H9 (cell line): ENCODE results near the gene C11orf21. TPM values are rescaled to one million over a fixed set of nuclear protein-coding genes. Genes with fewer than 3 reads are reported as not detected.

Experiments
- DNase-seq: peaks from one replicate; pipeline ENCODE4 v3.0.0-alpha.2; 2017
- H2AFZ ChIP-seq: one replicate; pipeline ENCODE4 v1.6.1; 2013; ENCODE audit warnings: mild to moderate bottlenecking, low read length, control low read depth, moderate library complexity
- H2AK5ac ChIP-seq: 2 replicates; pipeline ENCODE4 v1.6.1; 2013; ENCODE audit warnings: low read length, control low read depth, mixed read lengths; ENCODE audit not compliant: insufficient read length
- H2BK120ac ChIP-seq: one replicate; pipeline ENCODE4 v1.6.1; 2013; ENCODE audit warnings: low read depth, mild to moderate bottlenecking, low read length, control low read depth, inconsistent platforms; ENCODE audit not compliant: poor library complexity, severe bottlenecking
- H2BK12ac ChIP-seq: 2 replicates; pipeline ENCODE4 v1.6.1; 2013; ENCODE audit warnings: low read length, control low read depth, mixed read lengths, low read depth; ENCODE audit not compliant: insufficient read length
- H2BK15ac ChIP-seq: 2 replicates; pipeline ENCODE4 v1.6.1; 2013; ENCODE audit warnings: low read depth, low read length, control low read depth
- H2BK20ac ChIP-seq: one replicate; pipeline ENCODE4 v1.6.1; 2013; ENCODE audit warnings: low read depth, mild to moderate bottlenecking, low read length, control low read depth, inconsistent platforms; ENCODE audit not compliant: poor library complexity, severe bottlenecking
- H2BK5ac ChIP-seq: 2 replicates; pipeline ENCODE4 v1.6.1; 2013; ENCODE audit warnings: low read length, control low read depth, mixed read lengths; ENCODE audit not compliant: insufficient read length
- H3K14ac ChIP-seq: 2 replicates; pipeline ENCODE4 v1.6.1; 2013; ENCODE audit warnings: low read length, control low read depth; ENCODE audit not compliant: insufficient read depth
- H3K18ac ChIP-seq: 2 replicates; pipeline ENCODE4 v1.6.1; 2013; ENCODE audit warnings: low read depth, mild to moderate bottlenecking, mixed read lengths, low read length, control low read depth; ENCODE audit not compliant: insufficient read length
- H3K23ac ChIP-seq: 2 replicates; pipeline ENCODE4 v1.6.1; 2013; ENCODE audit warnings: low read length, control low read depth, mixed read lengths, low read depth; ENCODE audit not compliant: insufficient read length
- H3K23me2 ChIP-seq: 2 replicates; pipeline ENCODE4 v1.6.1; 2013; ENCODE audit warnings: low read depth, mild to moderate bottlenecking, mixed read lengths, low read length, control low read depth; ENCODE audit not compliant: insufficient read length, poor library complexity, severe bottlenecking
- H3K27ac ChIP-seq: 2 replicates; pipeline ENCODE4 v1.5.1; 2013; ENCODE audit warnings: low read length, control low read depth, mixed read lengths, low read depth; ENCODE audit not compliant: insufficient read length
- H3K27me3 ChIP-seq: 2 replicates; pipeline ENCODE4 v1.6.1; 2013; ENCODE audit warnings: low read length, control low read depth, inconsistent platforms; ENCODE audit not compliant: insufficient read depth
- H3K4ac ChIP-seq: 2 replicates; pipeline ENCODE4 v1.6.1; 2013; ENCODE audit warnings: low read depth, mild to moderate bottlenecking, control low read depth, inconsistent platforms, low read length, moderate library complexity
- H3K4me1 ChIP-seq: 2 replicates; pipeline ENCODE4 v1.6.1; 2013; ENCODE audit warnings: low read length, control low read depth, inconsistent platforms; ENCODE audit not compliant: insufficient read depth
- H3K4me2 ChIP-seq: 2 replicates; pipeline ENCODE4 v1.6.1; 2013; ENCODE audit warnings: low read length, control low read depth, mixed read lengths; ENCODE audit not compliant: insufficient read length, insufficient read depth
- H3K56ac ChIP-seq: 2 replicates; pipeline ENCODE4 v1.6.1; 2013; ENCODE audit warnings: low read depth, mild to moderate bottlenecking, mixed read lengths, low read length, control low read depth; ENCODE audit not compliant: insufficient read length
- H3K79me1 ChIP-seq: 2 replicates; pipeline ENCODE4 v1.6.1; 2013; ENCODE audit warnings: low read depth, mild to moderate bottlenecking, moderate library complexity, low read length, control low read depth, inconsistent platforms; ENCODE audit not compliant: insufficient read depth, poor library complexity, severe bottlenecking
- H3K79me2 ChIP-seq: 2 replicates; pipeline ENCODE4 v1.6.1; 2013; ENCODE audit warnings: low read length, control low read depth, inconsistent platforms; ENCODE audit not compliant: insufficient read depth
- H3K9ac ChIP-seq: 2 replicates; pipeline ENCODE4 v1.6.1; 2013; ENCODE audit warnings: low read length, control low read depth, mixed read lengths; ENCODE audit not compliant: insufficient read length; ENCODE audit errors: extremely low read depth
- H3K9me3 ChIP-seq: one replicate; pipeline ENCODE4 v1.6.1; 2013; ENCODE audit warnings: low read depth, low read length, inconsistent platforms; ENCODE audit not compliant: control insufficient read depth
- H3T11ph ChIP-seq: one replicate; pipeline ENCODE4 v1.6.1; 2013; ENCODE audit warnings: mild to moderate bottlenecking, low read length, control low read depth, inconsistent platforms
- H4K20me1 ChIP-seq: one replicate; pipeline ENCODE4 v1.6.1; 2013; ENCODE audit not compliant: control insufficient read depth, insufficient read length, insufficient read depth
- H4K5ac ChIP-seq: 2 replicates; pipeline ENCODE4 v1.6.1; 2013; ENCODE audit warnings: low read depth, mild to moderate bottlenecking, mixed read lengths, low read length, control low read depth; ENCODE audit not compliant: insufficient read length
- H4K8ac ChIP-seq: replicated peaks from 2 replicates; pipeline ENCODE4 v1.6.1; 2013; ENCODE audit warnings: low read length, control low read depth, mixed read lengths, low read depth; ENCODE audit not compliant: insufficient read length
- H4K91ac ChIP-seq: 2 replicates; pipeline ENCODE4 v1.6.1; 2013; ENCODE audit warnings: low read depth, mild to moderate bottlenecking, moderate library complexity, mixed read lengths, low read length, control low read depth; ENCODE audit not compliant: insufficient read length
- H3K27ac Mint-ChIP-seq, 3 experiments: 2 replicates in 2 of 3; 3 replicates in 1 of 3; pipeline ENCODE4 v1.8.0; 2020 to 2021; ENCODE audit warnings: mixed read lengths in 3 of 3, mild to moderate bottlenecking in 1 of 3, moderate library complexity in 1 of 3
- H3K27me3 Mint-ChIP-seq: 2 replicates; pipeline ENCODE4 v1.8.0; 2021; ENCODE audit warnings: low read depth, mild to moderate bottlenecking, moderate library complexity, mixed read lengths
- H3K36me3 Mint-ChIP-seq, 3 experiments: 2 replicates in 2 of 3; 3 replicates in 1 of 3; pipeline ENCODE4 v1.8.0; 2020 to 2021; ENCODE audit warnings: low read depth in 3 of 3, mixed read lengths in 3 of 3; ENCODE audit not compliant: insufficient read depth in 1 of 3
- H3K4me1 Mint-ChIP-seq, 2 experiments: 2 replicates each; pipeline ENCODE4 v1.8.0; 2020; ENCODE audit warnings: mixed read lengths in 2 of 2
- H3K4me3 Mint-ChIP-seq, 2 experiments: 2 replicates in 1 of 2; 3 replicates in 1 of 2; pipeline ENCODE4 v1.8.0; 2020 to 2021; ENCODE audit warnings: mild to moderate bottlenecking in 2 of 2, mixed read lengths in 2 of 2, moderate library complexity in 1 of 2
- H3K9me3 Mint-ChIP-seq, 2 experiments: 2 replicates in 1 of 2; 3 replicates in 1 of 2; pipeline ENCODE4 v1.8.0; 2020; ENCODE audit warnings: mild to moderate bottlenecking in 2 of 2, mixed read lengths in 2 of 2, moderate library complexity in 1 of 2
- WGBS: extraction: QIAGEN DNeasy Blood & Tissue Kit; methylation state at CpG from one replicate; pipeline ENCODE4 v1.1.7; 2013; ENCODE audit warnings: missing lambda C conversion rate, low lambda C conversion rate, mixed read lengths; ENCODE audit not compliant: insufficient read length; ENCODE audit errors: extremely low coverage; 5-methylcytosine and 5-hydroxymethylcytosine counted together
- total RNA-seq: library from RNA; stranded (reverse); gene quantifications from 2 replicates; pipeline ENCODE4 v1.2.1, GENCODE V29; 2021
- TF ChIP-seq, protein P1 (sequence below): fragments of 200-600 bp; sonication (generic); conservative IDR thresholded peaks from 3 replicates; pipeline ENCODE4 v1.8.0; 2021; ENCODE audit warnings: antibody characterized with exemption, mild to moderate bottlenecking

C11orf21 gene
- total RNA-seq, 1 experiment from 2014 or later: not detected

DNA sequence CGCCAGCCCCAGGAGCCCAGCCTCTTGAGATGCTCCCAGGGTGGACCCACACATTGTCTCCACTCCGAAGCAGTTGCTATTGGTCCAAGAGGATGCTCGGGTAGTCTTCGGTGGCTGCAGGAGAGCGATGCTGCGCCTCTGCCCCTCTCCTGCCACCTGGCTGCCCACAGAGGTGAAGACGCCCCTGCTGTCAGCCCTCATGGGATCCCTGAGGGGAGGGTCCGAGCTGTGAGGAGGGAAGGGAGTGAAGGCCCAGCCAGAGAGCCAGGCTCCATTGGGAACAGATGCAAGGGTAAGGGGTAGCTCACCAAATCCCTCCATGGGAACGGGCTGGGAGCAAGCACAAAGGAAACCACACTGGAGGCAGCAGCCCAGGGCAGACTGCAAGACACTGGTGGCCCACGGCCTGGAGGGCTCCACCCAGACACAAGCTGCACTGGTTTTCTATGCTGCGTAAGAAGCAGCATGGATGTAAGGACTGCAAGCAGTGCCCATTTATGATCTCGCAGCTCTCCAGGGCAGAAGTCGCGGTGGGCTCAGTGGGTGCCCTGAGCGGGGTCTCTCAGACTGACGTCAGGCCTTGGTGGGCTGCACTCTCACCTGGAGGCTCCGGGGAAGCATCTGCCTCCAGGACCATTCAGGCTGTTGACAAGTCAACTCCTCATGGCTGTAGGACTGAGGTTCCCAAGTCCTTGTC lies 15.8 kb upstream of the C11orf21 start:
- no peak overlapping the region for H2AFZ ChIP-seq
- no peak overlapping the region for H3K27ac ChIP-seq
- H2BK12ac ChIP-seq: no peak overlapping the region
- Mint-ChIP-seq H3K36me3 (no peaks in the 10 kb centered on the region; a peak in 1 of 7 replicates), H3K9me3 (peaks cover 3 to 5% of the 10 kb centered on the region in 2 experiments; a peak in 3 of 5 replicates), H3K27ac (peak overlapping the region in 1 of 3 experiments; percentile 5; a peak in 1 of 7 replicates), H3K4me1 (no peaks in the 10 kb centered on the region), H3K4me3 (no peak overlapping the region), H3K27me3 (peaks cover 39% of the 10 kb centered on the region)
- no peak overlapping the region for H2BK15ac ChIP-seq
- no peak overlapping the region for H2BK120ac ChIP-seq
- H3K4ac ChIP-seq: no peak overlapping the region
- no peak overlapping the region for H3T11ph ChIP-seq
- no peak overlapping the region for H2AK5ac ChIP-seq
- no peaks in the 10 kb centered on the region for H3K79me1 ChIP-seq
- H3K56ac ChIP-seq: no peak overlapping the region
- no peak overlapping the region for H4K5ac ChIP-seq
- H3K14ac ChIP-seq: no peak overlapping the region
- H2BK20ac ChIP-seq: no peak overlapping the region
- no peak overlapping the region for H3K23ac ChIP-seq
- TF ChIP-seq, protein P1, sequence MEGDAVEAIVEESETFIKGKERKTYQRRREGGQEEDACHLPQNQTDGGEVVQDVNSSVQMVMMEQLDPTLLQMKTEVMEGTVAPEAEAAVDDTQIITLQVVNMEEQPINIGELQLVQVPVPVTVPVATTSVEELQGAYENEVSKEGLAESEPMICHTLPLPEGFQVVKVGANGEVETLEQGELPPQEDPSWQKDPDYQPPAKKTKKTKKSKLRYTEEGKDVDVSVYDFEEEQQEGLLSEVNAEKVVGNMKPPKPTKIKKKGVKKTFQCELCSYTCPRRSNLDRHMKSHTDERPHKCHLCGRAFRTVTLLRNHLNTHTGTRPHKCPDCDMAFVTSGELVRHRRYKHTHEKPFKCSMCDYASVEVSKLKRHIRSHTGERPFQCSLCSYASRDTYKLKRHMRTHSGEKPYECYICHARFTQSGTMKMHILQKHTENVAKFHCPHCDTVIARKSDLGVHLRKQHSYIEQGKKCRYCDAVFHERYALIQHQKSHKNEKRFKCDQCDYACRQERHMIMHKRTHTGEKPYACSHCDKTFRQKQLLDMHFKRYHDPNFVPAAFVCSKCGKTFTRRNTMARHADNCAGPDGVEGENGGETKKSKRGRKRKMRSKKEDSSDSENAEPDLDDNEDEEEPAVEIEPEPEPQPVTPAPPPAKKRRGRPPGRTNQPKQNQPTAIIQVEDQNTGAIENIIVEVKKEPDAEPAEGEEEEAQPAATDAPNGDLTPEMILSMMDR: peak; percentile 23; the same call in 1 of the 3 replicates
- no peak overlapping the region for H3K9ac ChIP-seq
- no peak overlapping the region for H4K8ac ChIP-seq
- no peak overlapping the region for H3K4me2 ChIP-seq
- H4K20me1 ChIP-seq: no peaks in the 10 kb centered on the region
- no peak for DNase-seq
- no peak overlapping the region for H2BK5ac ChIP-seq
- no peaks in the 10 kb centered on the region for H3K9me3 ChIP-seq
- no peaks in the 10 kb centered on the region; the same call in 1 of the 2 replicates for H3K27me3 ChIP-seq
- H3K18ac ChIP-seq: no peak overlapping the region
- H3K79me2 ChIP-seq: no peaks in the 10 kb centered on the region
- no peaks in the 10 kb centered on the region for H3K4me1 ChIP-seq
- H3K23me2 ChIP-seq: no peaks in the 10 kb centered on the region
- WGBS: no CpG with 5 or more reads among the region's 17 CpGs
- H4K91ac ChIP-seq: no peak overlapping the region
